Neural crest cell (in vitro differentiated cells): ENCODE results near the gene CNKSR1. TPM values are rescaled to one million over a fixed set of nuclear protein-coding genes. Genes with fewer than 3 reads are reported as not detected.

ENCODE experiments used
- DNase-seq: peaks from one replicate; pipeline ENCODE4 v3.0.0; 2021; ENCODE audit warnings: low read depth, mixed read lengths, low spot score
- H3K27ac Mint-ChIP-seq: one replicate; pipeline ENCODE4 v1.8.0; 2021; ENCODE audit warnings: mild to moderate bottlenecking, mixed read lengths; ENCODE audit not compliant: unreplicated experiment
- H3K27me3 Mint-ChIP-seq: 2 replicates; pipeline ENCODE4 v1.8.0; 2021; ENCODE audit warnings: low read depth, mild to moderate bottlenecking, mixed read lengths
- H3K36me3 Mint-ChIP-seq: 2 replicates; pipeline ENCODE4 v1.8.0; 2021; ENCODE audit warnings: low read depth, mild to moderate bottlenecking, mixed read lengths
- H3K4me1 Mint-ChIP-seq: 2 replicates; pipeline ENCODE4 v1.8.0; 2021; ENCODE audit warnings: mixed read lengths
- H3K4me3 Mint-ChIP-seq: one replicate; pipeline ENCODE4 v1.8.0; 2021; ENCODE audit warnings: mild to moderate bottlenecking, mixed read lengths
- H3K9me3 Mint-ChIP-seq: 2 replicates; pipeline ENCODE4 v1.8.0; 2021; ENCODE audit warnings: mixed read lengths
- CTCF ChIP-seq: fragments of 200-600 bp; sonication (generic); conservative IDR thresholded peaks from 2 replicates; pipeline ENCODE4 v1.5.0; 2021; ENCODE audit warnings: antibody characterized with exemption, mild to moderate bottlenecking
- total RNA-seq: library from RNA; stranded (reverse); gene quantifications from 2 replicates; pipeline ENCODE4 v1.2.1, GENCODE V29; 2021

CNKSR1 gene
- total RNA-seq, 1 donor from 2014 or later, result 3.6 TPM

GRCh38 chr1:26148887-26149286 lies 28.4 kb upstream of the CNKSR1 start:
- H3K27me3 Mint-ChIP-seq, result peaks cover 12% of the 10 kb centered on the region
- no peaks in the 10 kb centered on the region for H3K36me3 Mint-ChIP-seq
- no peak overlapping the region for H3K27ac Mint-ChIP-seq
- no peak for TF ChIP-seq CTCF
- no peaks in the 10 kb centered on the region for H3K4me1 Mint-ChIP-seq
- no peak overlapping the region for H3K4me3 Mint-ChIP-seq
- no peak for DNase-seq
- H3K9me3 Mint-ChIP-seq, result no peaks in the 10 kb centered on the region

GRCh38 chr1:26153966-26154532 lies 23.2 kb upstream of the CNKSR1 start:
- no peak for DNase-seq
- H3K27me3 Mint-ChIP-seq, result peaks cover 39% of the 10 kb centered on the region
- H3K4me1 Mint-ChIP-seq, result peaks cover 34% of the 10 kb centered on the region
- no peak for TF ChIP-seq CTCF
- no peaks in the 10 kb centered on the region for H3K36me3 Mint-ChIP-seq
- no peak overlapping the region for H3K27ac Mint-ChIP-seq
- no peak overlapping the region for H3K4me3 Mint-ChIP-seq
- no peaks in the 10 kb centered on the region for H3K9me3 Mint-ChIP-seq

- Mint-ChIP-seq H3K27me3 (peaks cover 43% of the 10 kb centered on the region), H3K9me3 (no peaks in the 10 kb centered on the region), H3K4me3 (no peak overlapping the region), H3K27ac (no peak overlapping the region), H3K4me1 (peaks cover 41% of the 10 kb centered on the region), H3K36me3 (no peaks in the 10 kb centered on the region)
- DNase-seq, result no peak
- TF ChIP-seq CTCF, result no peak
These were observed 22.5 kb upstream of the CNKSR1 start for GRCh38 chr1:26154750-26155149.

GRCh38 chr1:26155370-26156284 lies 21.7 kb upstream of the CNKSR1 start:
- Mint-ChIP-seq H3K27me3 (peaks cover 44% of the 10 kb centered on the region), H3K36me3 (no peaks in the 10 kb centered on the region), H3K27ac (peak overlapping the region; percentile 52), H3K4me3 (no peak overlapping the region), H3K4me1 (peaks cover 43% of the 10 kb centered on the region), H3K9me3 (no peaks in the 10 kb centered on the region)
- TF ChIP-seq CTCF, result no peak
- DNase-seq, result no peak

GRCh38 chr1:26156285-26157038 lies 20.8 kb upstream of the CNKSR1 start:
- no peak for DNase-seq
- Mint-ChIP-seq H3K4me3 (peak overlapping the region; percentile 56), H3K4me1 (peaks cover 46% of the 10 kb centered on the region), H3K36me3 (no peaks in the 10 kb centered on the region), H3K27ac (no peak overlapping the region), H3K9me3 (no peaks in the 10 kb centered on the region), H3K27me3 (peaks cover 44% of the 10 kb centered on the region)
- TF ChIP-seq CTCF, result no peak
